Measurements from ENCODE around the gene AKT2. TPM values are rescaled to one million over a fixed set of nuclear protein-coding genes. Genes with fewer than 3 reads are reported as not detected.

The AKT2 gene
- total RNA-seq, 1 donor from 2014 or later: 111 TPM

- DNase-seq (ENCODE audit: low read depth): no peak
These were observed 31.5 kb downstream of the AKT2 start for GRCh38 chr19:40253611-40254092.

- DNase-seq (ENCODE audit: low read depth): no peak
These were observed 32.8 kb downstream of the AKT2 start for GRCh38 chr19:40252395-40252794.

DNA sequence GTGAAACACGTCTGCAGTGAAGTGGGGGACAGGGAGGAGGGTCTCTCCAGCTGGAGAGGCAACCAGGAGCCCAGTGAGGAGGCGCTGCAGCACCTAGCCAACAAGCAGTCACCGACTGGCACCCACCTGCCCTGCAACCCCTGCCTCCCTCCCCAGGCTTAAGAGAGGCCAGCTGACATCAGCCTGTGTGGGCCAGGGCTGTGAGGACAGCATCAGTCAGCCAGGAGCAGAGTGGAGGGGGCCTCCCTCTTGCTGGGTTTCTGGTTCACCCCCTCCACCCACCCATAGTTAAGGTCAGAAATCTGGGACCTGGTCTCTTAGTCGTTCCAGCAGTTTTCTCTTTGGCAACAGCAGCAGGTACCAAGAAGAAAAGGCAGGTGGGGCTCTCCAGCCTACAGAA, 33.2 kb downstream of the AKT2 start:
- no peak for DNase-seq (ENCODE audit: low read depth)

- no peak for DNase-seq (ENCODE audit: low read depth)
These were observed 33.9 kb downstream of the AKT2 start for GRCh38 chr19:40251244-40251643.

DNA sequence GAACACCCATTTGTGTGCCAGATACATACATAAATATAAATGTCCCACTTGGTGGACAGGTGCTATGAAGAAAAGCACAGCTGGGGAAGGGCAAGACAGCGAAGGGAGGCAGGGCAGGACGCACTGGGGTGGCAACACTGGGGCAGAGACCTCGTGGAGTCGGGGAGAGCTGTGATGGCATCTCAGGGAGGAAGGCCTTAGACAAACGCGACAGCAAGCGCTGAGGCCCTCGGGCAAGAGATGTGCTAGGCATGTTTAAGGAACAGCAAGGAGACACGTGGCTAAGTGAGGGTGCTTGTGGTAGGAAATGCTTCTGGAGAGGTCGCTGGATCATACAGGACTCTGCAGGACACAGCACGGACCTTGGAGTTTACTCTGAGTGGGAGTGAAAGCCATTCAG, 35.4 kb downstream of the AKT2 start:
- DNase-seq (ENCODE audit: low read depth): no peak

GRCh38 chr19:40249201-40249600, 35.9 kb downstream of the AKT2 start:
- DNase-seq (ENCODE audit: low read depth): no peak

GRCh38 chr19:40247735-40248262, 37.3 kb downstream of the AKT2 start:
- no peak for DNase-seq (ENCODE audit: low read depth)

- DNase-seq (ENCODE audit: low read depth): no peak
These were observed 38.0 kb downstream of the AKT2 start for GRCh38 chr19:40247178-40247577.

- no peak for DNase-seq (ENCODE audit: low read depth)
These were observed 38.7 kb downstream of the AKT2 start for GRCh38 chr19:40246292-40247073.

DNA sequence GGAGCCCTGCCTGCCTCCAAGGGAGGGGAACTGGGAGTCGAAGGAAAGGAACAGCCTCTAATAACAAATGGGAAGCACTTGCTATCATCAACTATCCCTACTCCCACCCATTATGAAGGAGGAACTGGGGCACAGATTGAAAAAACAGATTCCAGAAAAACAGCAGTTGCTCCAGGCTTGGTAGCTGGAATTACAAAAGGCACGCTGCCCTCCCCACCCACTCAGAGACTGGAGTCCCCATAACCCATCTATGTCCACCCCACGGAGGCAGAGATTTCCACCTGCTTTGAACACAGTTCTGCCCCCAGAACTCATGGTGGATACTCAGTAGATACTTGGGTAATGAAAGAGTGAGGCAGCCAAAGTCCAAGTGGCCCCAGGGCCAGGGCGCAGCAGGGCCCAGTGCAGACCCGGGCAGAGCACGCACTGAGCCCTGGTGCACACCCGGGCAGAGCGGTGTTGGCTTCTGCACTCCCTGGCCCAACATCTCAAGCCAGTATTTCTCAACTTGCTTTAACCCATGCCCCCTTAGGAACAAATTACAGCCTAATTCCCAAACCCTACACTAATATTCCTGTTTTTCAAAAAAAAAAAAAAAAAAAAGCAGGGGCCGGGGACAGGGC, 39.5 kb downstream of the AKT2 start:
- no peak for DNase-seq (ENCODE audit: low read depth)

GRCh38 chr19:40244579-40245317, 40.4 kb downstream of the AKT2 start:
- DNase-seq (ENCODE audit: low read depth): no peak

DNA sequence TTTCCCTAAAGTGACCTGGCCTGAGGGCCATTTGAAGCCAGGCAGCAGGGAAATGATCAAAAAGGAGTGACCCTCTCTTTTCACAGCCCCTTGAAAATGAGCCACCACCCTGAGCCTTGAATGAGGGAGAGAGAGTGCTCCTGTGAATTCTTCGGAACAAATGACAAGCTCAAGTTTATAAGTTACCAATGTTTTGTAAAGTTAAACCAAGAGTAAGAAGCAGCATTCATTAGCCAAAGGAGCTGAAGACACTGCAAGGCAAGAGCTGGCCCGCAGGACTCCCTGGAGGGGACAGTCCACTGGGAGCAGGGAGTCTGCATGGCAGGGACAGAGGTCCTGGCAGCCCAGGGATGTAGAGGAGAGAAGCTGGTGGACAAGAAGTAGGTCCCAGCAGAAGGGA, 42.0 kb downstream of the AKT2 start:
- peak; percentile 58 for DNase-seq (ENCODE audit: low read depth)

DNA sequence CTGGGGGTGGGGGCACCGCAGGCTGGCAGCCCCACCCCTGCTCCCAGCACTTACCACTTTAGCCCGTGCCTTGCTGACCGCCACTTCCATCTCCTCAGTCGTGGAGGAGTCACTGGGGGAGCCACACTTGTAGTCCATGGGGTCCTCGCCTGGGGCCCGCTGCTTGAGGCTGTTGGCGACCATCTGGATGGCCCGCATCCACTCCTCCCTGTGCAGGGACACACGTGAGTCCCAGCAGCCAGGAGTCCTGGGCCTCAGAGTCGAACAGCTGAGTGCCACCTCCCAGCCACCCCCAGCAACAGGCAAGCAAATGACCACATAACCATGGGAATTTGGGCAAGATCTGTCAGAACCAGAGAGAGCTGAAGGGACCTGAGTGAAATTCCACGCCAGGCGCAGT, 42.7 kb downstream of the AKT2 start:
- DNase-seq (ENCODE audit: low read depth): no peak

DNA sequence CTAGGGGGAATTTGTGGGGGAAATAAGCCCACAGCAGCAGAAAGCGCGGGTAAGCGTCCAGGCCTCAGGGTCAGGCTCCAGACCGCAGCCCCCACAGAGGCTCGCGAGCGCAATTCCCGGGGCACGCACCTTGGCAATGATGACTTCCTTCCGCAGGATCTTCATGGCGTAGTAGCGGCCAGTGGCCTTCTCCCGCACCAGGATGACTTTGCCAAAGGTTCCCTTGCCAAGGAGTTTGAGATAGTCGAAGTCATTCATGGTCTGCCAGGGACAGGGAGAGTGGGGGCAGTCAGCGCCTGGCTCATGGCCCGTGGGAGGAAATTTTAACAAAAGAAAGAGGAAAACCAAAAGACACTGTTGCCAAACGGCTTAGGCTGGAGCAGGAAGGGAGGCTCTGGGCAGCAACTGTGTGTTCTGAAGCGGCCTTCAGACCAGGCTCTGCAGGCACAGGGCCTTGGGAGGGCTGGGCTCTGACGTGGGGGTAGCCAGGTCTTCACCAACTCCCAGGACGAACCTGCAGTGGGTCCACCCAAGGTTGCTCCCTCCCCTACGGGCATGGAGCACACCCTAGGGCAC, 43.2 kb downstream of the AKT2 start:
- DNase-seq (ENCODE audit: low read depth): no peak

DNA sequence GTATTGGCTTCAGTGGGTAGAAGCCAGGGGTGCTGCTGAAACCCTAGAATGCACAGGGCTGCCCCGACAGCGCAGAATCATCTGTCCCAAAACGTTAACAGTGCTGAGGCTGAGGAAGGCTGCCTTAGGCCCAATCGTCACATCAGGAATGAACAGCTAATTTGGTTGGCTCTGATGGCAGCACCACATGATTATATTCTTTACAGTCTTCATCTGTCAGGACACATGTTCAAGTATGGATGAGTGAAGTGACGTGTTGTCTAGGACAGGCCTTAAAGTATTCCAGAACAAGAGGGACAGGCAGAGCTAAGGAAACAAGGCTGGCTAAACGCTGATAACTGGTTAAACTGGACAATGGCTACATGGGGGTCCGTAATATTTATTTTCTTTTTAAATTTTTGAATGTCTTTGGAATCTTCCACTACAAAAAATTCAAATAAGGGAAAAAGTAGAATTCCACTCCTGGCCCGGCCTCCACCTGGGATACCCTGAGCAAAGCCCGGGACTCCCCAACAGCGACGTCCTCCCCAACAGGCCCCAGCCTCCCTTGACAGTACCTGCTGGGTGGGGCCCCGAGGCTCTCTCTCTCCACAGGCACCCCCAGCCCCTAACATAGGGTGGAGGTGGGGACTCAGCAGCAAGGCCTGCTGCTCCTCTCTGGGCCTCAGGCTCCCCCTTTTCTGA, 43.9 kb downstream of the AKT2 start:
- no peak for DNase-seq (ENCODE audit: low read depth)

DNA sequence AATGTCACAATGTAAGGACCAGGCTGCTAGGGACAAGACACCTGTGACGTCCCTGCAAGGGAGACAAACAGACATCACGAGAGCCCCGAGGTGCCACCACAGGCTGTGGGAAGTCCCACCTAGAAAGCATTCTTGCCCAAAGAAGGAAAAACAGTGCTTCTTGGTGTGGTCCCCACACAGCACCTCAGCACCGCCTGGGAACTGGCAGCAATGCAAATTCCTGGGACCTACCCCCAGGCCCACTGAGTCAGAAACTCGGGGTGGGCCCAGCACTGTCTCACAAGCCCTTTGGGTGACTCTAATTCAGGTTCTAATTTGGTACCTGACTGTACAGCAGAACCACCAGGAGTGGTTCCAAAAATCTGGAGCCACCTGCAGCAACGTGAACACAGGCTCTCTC, 44.8 kb downstream of the AKT2 start:
- DNase-seq (ENCODE audit: low read depth): no peak

DNA sequence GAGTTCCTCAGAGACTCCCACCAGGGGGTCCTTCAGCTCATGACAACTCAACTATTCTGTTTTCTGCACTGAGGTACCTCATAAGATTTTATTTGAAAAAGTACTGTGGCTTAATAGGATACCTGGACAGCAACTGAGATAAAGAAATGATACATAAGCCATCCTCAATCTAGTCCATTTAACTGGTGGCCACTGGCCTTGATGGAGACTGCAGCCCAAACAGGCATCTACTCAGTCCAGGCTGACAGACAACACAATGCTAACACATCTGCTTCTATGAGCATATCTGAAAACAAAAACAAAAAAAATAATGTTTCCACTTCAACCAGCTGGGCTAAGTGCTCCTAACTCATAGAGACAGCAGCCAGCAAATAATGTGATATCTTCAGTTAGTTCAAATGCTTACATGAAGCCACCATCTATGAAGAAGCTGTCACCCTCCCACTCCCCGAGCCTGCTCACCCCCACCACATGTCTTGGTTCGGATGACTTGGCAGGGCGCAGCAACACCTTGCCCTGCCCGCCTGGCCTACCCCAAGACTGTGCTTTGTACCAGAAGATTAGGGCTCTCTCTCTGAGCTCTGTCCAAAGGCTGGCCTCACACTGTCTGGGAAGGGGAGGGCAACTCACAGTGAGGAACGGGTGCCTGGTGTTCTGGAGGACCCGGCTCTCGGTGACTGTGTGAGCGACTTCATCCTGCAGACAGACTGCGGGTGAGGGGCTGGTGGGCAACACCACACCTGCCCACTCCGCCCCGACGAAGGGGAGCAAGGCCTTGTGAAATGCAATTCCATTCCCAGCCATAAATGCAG, 45.5 kb downstream of the AKT2 start:
- no peak for DNase-seq (ENCODE audit: low read depth)

DNA sequence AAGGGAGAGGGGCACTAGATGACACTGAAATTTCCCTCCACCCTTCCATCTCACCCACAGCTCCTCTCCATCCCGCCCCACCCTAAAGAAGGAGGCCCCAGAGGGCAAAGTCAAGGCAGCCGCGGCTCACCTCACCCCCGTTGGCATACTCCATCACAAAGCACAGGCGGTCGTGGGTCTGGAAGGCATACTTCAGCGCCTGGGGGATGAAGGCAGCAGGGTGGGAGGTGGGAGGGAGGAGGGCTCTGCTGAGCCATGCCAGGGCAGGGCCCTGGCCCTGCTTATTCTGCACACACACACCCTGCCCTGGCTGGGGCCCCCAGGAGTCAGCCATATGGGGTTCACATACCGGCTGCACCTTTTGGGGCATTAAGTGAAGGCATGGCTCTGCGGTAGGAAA, 46.4 kb downstream of the AKT2 start:
- no peak for DNase-seq (ENCODE audit: low read depth)

- no peak for DNase-seq (ENCODE audit: low read depth)
These were observed 47.4 kb downstream of the AKT2 start for GRCh38 chr19:40237791-40238190.

GRCh38 chr19:40236366-40236765, 48.8 kb downstream of the AKT2 start:
- no peak for DNase-seq (ENCODE audit: low read depth)

DNA sequence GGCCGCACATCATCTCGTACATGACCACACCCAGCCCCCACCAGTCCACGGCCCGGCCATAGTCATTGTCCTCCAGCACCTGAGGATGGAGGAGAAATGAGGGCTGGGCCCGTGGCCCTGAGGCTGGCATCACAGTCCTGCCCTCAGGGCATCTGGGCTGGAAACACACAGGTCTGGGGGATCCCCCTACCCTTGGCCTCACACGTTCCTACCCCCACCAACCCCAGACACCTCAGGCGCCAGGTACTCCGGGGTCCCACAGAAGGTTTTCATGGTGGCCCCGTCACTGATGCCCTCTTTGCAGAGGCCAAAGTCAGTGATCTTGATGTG, 49.2 kb downstream of the AKT2 start:
- DNase-seq (ENCODE audit: low read depth): no peak
